T-helper 22 cell (primary cell): ENCODE measurements around the gene SAT1.

Source experiments
- DNase-seq: peaks from one replicate; pipeline ENCODE4 v3.0.0-alpha.2; 2020; ENCODE audit warnings: low read depth

Gene SAT1

DNA sequence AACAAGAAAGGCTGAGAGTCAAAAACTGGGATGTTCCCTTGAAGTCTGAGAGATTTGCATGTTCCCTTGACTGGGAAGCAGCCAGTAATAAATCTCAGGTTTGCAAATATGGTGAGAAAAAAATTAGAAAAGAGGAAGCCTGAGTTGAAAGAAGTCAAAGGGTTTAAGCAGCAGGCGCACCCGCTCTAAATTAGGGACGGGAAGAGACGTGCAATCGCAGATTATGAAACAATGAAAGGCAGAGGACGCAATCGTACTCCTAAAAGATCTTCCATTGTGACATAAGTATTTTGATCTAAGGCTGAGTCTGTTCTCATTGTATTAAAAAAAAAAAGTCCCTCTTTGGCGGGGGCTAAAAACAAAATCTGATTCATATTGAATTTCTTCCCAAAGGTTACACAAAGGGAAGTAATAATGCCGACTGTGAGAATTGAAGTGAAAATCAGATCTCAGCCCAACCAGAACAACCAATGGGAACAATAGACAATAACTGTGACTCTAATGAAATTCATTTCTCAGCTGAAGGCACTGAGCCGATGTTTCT is 28.2 kb downstream of the SAT1 start:
- DNase-seq, result no peak

DNA sequence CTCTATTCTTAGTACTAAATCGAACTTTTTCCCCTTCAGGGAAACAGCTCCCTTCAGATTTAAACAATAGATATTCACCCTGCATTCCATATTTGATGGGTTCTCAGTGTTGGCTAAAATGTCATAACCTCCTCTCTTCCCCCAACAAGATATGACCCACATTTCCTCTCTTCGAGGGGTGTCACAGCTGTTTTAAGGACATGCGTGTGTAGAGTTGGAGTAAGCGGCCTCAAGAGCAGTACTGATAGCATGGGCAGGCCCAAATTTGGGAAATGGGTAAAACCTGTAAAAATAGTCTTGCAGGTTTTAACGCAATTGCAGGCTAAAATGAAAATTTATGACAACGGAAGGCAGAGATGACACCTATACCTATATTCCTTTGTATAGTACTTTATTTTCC is 28.7 kb downstream of the SAT1 start:
- no peak for DNase-seq

DNA sequence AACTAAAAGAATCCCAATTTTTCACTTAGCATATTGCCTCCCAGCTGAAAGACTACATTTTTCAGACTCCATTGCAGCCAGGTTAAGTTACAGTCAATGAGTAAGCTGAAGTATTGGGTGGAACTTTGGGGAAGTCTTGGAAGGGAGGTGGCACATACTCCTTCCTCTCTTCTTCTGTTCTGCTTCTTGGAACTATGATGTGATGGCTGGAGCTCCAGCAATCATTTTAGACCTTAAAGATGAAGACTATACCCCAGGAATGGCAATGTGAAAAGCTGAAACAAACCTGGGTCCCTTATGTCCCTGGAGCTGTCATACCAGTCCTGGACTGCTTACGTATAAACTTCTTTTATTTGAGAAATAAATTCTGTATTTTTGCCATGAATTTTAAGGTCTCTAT is 30.8 kb downstream of the SAT1 start:
- no peak for DNase-seq

DNA sequence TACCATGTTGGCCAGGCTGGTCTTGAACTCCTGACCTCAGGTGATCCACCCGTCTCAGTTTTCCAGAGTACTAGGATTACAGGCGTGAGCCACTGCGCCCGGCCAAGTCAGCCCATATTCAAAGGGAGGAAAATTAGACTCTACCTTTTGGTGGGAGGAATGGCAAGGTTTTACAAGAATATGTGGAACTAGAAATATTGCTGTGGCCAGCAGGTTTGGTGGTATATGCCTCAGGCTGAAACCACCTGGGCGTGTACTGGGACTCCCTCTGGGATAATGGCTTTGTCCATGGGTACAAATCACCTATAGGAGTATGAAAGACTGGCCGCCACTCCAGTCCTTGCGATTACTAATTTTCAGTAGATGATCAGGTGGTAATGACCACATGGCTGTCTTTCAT is 32.4 kb downstream of the SAT1 start:
- DNase-seq, result no peak

DNA sequence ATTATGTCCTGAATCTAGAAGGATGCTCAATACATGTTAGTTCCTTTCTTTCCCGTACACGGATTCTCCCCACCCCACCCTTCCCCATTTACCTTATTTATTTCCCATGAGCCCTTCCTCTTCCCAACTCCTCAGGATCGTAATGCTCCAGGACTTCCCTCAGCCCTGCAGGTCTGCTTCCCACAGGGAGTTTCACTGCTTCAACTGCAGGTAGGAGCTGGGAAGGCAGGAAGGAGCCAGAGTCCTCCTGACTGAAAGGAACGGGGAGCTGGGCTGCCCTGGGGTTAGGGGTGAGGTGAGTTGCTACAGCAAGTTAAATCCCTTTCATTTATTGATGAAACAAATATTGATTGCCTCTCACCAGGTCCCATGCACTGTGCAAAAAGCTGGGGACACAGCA is 33.2 kb downstream of the SAT1 start:
- DNase-seq, result no peak

DNA sequence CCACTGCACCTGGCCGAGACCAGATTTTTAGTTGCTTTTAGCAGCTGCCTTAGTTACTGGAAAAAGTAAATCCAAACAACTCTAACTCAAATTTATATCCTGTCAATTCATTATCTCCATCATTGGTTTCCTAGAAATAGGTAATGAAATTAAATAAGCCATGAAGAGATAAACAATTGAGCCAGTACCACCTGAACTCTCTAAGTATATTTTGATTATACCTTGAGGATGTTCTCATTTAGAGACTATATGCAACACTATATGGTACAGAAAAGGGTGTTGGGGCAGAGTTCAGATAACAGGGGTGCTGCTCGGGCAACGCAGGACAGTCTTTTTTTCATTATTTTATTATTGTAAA is 35.0 kb downstream of the SAT1 start:
- no peak for DNase-seq

DNA sequence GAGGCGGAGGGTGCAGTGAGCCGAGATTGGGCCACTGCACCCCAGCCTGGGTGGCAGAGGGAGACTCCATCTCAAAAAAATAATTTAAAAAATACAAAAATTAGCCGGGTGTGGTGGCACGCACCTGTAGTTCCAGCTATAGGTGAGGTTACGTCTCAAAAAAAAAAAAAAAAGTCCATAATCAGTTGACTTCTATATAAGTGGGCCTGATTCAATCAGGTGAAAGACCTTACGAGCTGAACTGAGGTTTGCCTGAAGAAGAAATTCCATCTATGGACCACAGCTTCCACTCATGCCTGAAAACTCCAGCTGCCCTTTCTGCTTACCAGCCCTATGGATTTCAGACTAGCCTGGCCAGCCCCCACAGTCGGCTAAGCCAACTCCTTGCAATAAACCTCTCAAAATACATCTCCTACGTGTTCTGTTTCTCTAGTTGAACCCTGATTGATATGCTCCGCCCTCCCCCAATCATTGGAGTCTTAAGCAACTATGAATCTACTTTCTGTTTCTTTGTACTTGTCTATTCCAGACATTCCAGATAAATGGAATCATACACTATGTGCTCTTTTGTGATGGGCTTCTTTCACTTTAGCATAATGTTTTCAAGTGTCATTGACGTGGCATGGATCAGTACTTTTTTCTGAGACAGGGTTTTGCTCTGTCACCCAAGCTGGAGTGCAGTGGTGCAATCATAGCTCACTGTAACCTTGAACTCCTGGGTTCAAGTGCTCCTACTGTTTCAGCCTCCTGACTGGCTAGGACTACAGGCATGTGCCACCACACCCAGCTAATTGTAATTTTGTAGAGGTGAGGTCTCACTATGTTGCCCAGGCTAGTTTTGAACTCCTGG is 36.6 kb downstream of the SAT1 start:
- no peak for DNase-seq

DNA sequence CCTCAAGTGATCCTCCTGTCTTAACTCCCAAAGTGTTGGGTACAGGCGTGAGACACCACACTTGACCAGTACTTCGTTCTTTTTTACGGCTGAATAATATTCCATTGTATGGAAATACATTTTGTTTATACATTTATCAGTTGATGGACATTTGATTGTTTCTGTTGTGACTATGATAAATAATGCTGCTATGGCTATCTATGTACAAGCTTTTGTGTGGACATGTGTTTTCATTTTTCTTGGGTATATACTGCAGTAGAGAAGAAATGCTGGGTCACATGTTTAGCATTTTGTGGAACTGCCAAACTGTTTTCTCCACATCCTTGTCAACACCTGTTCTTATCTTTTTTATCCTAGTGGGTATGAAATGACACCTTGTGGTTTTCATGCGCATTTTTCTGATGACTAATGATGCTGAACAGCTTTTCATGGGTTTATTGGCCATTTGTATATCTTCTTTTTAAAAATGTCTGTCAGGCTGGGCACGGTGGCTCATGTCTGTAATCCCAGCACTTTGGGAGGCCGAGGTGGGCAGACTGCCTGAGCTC is 37.3 kb downstream of the SAT1 start:
- DNase-seq, result no peak

DNA sequence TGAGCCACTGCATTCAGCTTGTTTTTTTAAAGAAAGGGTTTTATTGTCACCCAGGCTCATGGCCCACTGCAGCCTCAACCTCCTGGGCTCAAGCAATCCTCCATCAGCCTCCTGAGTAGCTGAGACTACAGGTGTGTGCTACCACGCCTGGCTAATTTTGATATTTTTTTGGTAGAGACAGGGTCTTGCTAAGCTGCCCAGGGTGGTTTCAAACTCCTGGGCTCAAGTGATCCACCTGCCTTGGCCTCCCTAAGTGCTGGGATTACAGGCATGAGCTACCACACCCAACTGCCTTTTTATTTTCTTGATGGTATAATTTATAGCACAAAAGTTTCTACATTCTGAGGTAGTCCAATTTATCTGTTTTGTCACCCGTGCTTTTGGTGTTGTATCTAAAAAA is 38.9 kb downstream of the SAT1 start:
- no peak for DNase-seq

DNA sequence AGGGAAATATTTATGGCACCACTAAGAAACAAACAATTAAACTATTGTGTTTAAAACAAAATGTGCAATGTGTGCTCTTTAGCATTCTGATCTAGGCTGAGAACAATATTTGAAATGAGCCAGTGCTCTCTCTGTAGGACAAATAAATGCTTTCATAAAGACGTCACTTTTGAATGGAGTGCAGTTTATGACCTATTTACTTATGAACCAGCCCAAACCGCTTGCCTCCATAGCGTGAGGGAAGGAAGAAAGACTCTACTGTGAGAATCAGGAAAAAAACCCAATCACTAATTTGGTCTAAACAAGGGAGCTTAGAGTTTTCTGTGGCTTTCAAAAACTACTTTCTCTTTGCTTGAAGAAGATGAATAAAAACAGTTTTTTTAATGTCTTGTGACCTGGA is 39.4 kb downstream of the SAT1 start:
- DNase-seq, result no peak

DNA sequence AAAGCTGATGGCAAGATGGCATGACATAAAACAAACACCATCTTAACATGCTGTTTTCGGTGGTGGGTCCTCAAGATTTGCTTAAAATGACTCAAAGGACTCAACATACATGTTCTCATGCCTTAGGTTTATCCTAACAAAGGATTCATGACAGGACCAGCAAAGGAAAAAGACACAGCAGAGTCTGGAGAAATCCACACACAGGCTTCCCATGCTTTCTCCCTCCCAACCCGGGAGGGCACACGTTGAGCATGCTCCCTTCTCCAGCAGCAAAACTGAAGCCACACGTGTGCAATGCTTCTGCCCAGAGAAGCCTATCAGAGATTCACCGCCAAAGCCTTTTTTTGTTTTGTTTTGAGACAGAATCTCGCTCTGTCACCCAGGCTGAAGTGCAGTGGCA is 39.9 kb downstream of the SAT1 start:
- DNase-seq, result no peak

DNA sequence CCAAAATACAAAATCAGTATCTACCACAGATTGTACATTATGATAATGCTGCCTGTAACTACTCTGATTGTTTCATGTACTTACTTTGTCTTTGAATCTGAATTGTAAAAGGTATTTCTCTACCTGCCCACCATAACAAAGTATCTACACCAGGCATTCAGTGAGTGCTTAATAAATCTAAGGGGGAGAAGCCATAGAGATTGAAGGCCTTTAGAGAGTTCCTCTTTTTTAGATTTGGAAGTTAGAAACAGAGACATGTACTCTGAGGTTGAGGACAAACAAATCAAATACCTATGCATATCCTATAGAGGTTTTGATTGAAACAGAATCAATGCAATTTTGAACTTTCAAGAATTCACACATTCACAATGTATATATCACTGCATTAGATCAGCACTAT is 42.7 kb downstream of the SAT1 start:
- DNase-seq, result no peak

DNA sequence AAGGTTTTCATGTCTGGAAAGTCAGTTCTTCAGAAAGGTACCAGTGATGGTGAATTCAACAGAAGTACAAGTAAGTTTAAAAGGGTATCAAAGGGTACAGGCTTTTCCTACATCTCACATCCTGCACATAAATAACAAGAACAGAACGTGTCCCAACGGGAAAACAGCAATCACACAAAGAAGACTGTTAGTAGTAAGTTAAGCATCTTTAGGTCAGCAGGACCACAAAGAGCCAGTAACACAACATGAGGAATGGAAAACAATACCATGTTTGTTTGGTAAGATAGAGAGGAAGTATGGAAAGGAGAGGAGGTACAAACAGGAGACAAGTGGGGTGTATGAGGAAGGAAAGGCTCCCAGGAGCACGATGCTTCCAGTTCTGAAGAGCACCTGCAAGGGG is 43.2 kb downstream of the SAT1 start:
- no peak for DNase-seq

DNA sequence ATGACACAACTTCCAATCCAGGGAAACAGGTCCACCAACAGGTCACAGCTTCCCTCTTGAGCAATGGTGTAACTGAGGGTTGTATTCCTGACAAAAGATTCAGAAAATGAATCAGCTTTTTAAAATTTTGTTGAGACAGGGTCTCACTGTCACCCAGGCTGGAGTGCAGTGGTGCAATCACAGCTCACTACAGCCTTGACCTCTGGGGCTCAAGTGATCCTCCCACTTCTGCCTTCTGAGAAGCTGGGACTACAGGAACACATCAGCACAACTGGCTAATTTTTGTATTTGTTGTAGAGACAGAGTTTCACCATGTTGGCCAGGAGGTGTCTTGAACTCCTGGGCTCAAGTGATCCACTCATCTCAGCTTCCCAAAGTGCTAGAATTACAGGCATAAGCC is 43.7 kb downstream of the SAT1 start:
- no peak for DNase-seq

DNA sequence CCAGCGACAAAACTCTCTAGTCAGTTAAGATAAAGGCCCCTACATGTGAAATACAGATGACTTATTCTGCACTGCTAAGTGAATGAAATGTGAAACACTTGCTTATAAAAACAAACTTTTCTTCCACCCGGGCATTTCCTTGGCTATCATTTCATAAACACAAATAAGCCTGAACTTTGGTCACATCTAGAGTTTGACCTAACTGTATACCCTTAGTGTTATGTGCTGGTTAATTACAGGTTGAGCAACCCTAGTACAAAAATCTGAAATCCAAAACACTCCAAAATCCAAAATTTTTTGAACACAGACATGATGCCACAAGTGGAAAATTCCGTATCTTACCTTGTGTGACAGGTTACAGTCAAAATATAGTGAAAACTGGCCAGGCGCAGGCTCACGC is 45.9 kb downstream of the SAT1 start:
- DNase-seq, result no peak

DNA sequence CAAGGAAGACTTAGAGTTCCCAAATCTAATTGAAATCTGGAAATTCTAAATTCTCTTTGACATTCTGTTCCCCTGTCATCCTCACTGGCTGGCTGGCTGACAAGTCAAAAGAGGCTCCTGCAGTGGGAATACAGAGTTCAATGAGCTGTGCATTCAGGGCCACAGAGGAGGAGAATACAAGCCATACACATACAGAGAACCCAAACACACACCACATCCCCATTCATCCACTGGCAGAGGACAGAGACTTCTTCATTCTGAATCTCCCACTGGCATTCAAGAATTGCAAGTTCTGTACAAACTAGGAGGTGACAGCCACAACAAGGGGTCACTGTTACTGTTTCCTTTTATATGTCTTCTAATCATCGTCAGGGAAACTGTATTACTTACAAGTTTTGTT is 49.7 kb downstream of the SAT1 start:
- DNase-seq, result no peak
